HCT116 (cell line): Measurements from ENCODE around the gene TYR. TPM values are rescaled to one million over a fixed set of nuclear protein-coding genes. Genes with fewer than 3 reads are reported as not detected.

Source experiments
- ATAC-seq: fragments of 200-7000 bp; cut with Tn5 transposase; 2 replicates; pipeline ENCODE4 v1.9.1; 2020; ENCODE audit warnings: mild to moderate bottlenecking, moderate library complexity
- BruUV-seq: library from RNA; stranded (reverse); fragments of 400-500 nt; replicated peaks from 2 replicates; lab custom pipeline; 2021; lab: Mats Ljungman, UMichigan
- CTCF ChIA-PET: fragments of 300-600 bp; sonication (Branson Sonifier 250); formaldehyde crosslinking; loops from one replicate; lab custom pipeline; 2021; ENCODE audit warnings: antibody characterized with exemption; lab: Charles Lee
- POLR2A ChIA-PET: fragments of 300-600, 350-600 bp; sonication (Branson Sonifier 250); formaldehyde crosslinking; loops from one replicate; lab custom pipeline; 2021; ENCODE audit warnings: antibody characterized with exemption; lab: Charles Lee
- RAD21 ChIA-PET, 2 experiments: fragments of 300-600 bp; sonication (Branson Sonifier 250); formaldehyde crosslinking; loops; one replicate each; lab custom pipeline; 2023; ENCODE audit warnings: low total read pairs in 2 of 2; ENCODE audit not compliant: uncharacterized antibody in 2 of 2, unreplicated experiment in 2 of 2, low non-redundant PET in 1 of 2; lab: Charles Lee
- DNase-seq: peaks from one replicate; pipeline ENCODE4 v3.0.0-alpha.2; 2010; ENCODE audit warnings: low read depth, low spot score
- H2AFZ ChIP-seq: fragments of 200-600 bp; shearing (Covaris generic), sonication (generic); 2 replicates; pipeline ENCODE4 v1.6.1; 2017; ENCODE audit warnings: low read depth, mixed run types, mixed read lengths, antibody characterized with exemption, low read length; ENCODE audit not compliant: poor library complexity, severe bottlenecking
- H3K27ac ChIP-seq: 2 replicates; pipeline ENCODE4 v1.5.1; 2012; ENCODE audit warnings: low read depth, low read length
- H3K27me3 ChIP-seq: fragments of 200-600 bp; sonication (generic); 2 replicates; pipeline ENCODE4 v1.6.1; 2016; ENCODE audit warnings: mixed run types, low read length, mixed read lengths; ENCODE audit not compliant: insufficient read depth
- H3K36me3 ChIP-seq, 2 experiments: fragments of 200-500 bp in 1 of 2; fragments of 200-600 bp in 1 of 2; sonication (Bioruptor generic) in 1 of 2; sonication (generic) in 1 of 2; 2 replicates each; pipeline versions ENCODE4 v1.5.1 to v1.6.1; 2014 to 2016; ENCODE audit warnings: low read length in 2 of 2, inconsistent platforms in 1 of 2, mixed read lengths in 1 of 2, mixed run types in 1 of 2; ENCODE audit not compliant: insufficient read depth in 2 of 2, control insufficient read depth in 1 of 2
- H3K4me1 ChIP-seq, 2 experiments: fragments of 200-600 bp in 1 of 2; sonication (generic) in 1 of 2; 2 replicates each; pipeline versions ENCODE4 v1.5.1 to v1.6.1; 2012 to 2017; ENCODE audit warnings: low read length in 2 of 2, inconsistent platforms in 1 of 2, mild to moderate bottlenecking in 1 of 2, mixed read lengths in 1 of 2, mixed run types in 1 of 2, moderate library complexity in 1 of 2; ENCODE audit not compliant: insufficient read depth in 2 of 2, control insufficient read depth in 1 of 2
- H3K4me2 ChIP-seq: fragments of 200-600 bp; sonication (generic); 2 replicates; pipeline ENCODE4 v1.6.1; 2017; ENCODE audit warnings: mixed run types, low read length, mixed read lengths
- H3K4me3 ChIP-seq, 2 experiments: fragments of 200-600 bp in 1 of 2; sonication (generic) in 1 of 2; replicated peaks in 1 of 2; 2 replicates each; pipeline ENCODE4 v1.5.1; 2011 to 2016; ENCODE audit warnings: low read length in 2 of 2, control low read depth in 1 of 2, low read depth in 1 of 2, mild to moderate bottlenecking in 1 of 2, mixed read lengths in 1 of 2, mixed run types in 1 of 2
- H3K79me2 ChIP-seq: fragments of 200-600 bp; sonication (generic); 2 replicates; pipeline ENCODE4 v1.6.1; 2017; ENCODE audit warnings: mild to moderate bottlenecking, mixed run types, low read length, moderate library complexity, mixed read lengths; ENCODE audit not compliant: insufficient read depth
- H3K9ac ChIP-seq: fragments of 200-600 bp; sonication (generic); 2 replicates; pipeline ENCODE4 v1.6.1; 2016; ENCODE audit warnings: low read length, mixed read lengths
- H3K9me2 ChIP-seq: fragments of 200-600 bp; sonication (generic), shearing (Covaris generic); 2 replicates; pipeline ENCODE4 v1.6.1; 2017; ENCODE audit warnings: mixed run types, mild to moderate bottlenecking, moderate library complexity; ENCODE audit not compliant: insufficient read depth
- H3K9me3 ChIP-seq, 2 experiments: fragments of 200-500 bp in 1 of 2; fragments of 200-600 bp in 1 of 2; sonication (Bioruptor generic) in 1 of 2; sonication (generic) in 1 of 2; 2 replicates each; pipeline ENCODE4 v1.6.1; 2014 to 2017; ENCODE audit warnings: low read length in 2 of 2, mixed read lengths in 2 of 2, inconsistent platforms in 1 of 2, low read depth in 1 of 2, mild to moderate bottlenecking in 1 of 2, mixed run types in 1 of 2, moderate library complexity in 1 of 2; ENCODE audit not compliant: control insufficient read depth in 1 of 2, insufficient read depth in 1 of 2
- H4K20me1 ChIP-seq: fragments of 200-600 bp; sonication (generic), shearing (Covaris generic); 2 replicates; pipeline ENCODE4 v1.6.1; 2017; ENCODE audit warnings: mixed run types, mild to moderate bottlenecking, moderate library complexity; ENCODE audit not compliant: insufficient read depth
- CBX3 ChIP-seq: IDR thresholded peaks from 2 replicates; pipeline ENCODE4 v1.6.1; 2012; ENCODE audit warnings: low read depth
- CEBPB ChIP-seq: IDR thresholded peaks from 2 replicates; pipeline ENCODE4 v1.6.1; 2012; ENCODE audit warnings: low read depth
- EZH2 ChIP-seq: fragments of 200-600 bp; sonication (generic); IDR thresholded peaks from 2 replicates; pipeline ENCODE4 v1.6.1; 2017; ENCODE audit warnings: antibody characterized with exemption, mixed run types
- JUND ChIP-seq: IDR thresholded peaks from 2 replicates; pipeline ENCODE4 v1.6.1; 2012
- POLR2A ChIP-seq: IDR thresholded peaks from 2 replicates; pipeline ENCODE4 v1.7.0; 2011; ENCODE audit warnings: borderline replicate concordance; ENCODE audit not compliant: insufficient read depth, insufficient read length; ENCODE audit errors: extremely low read depth
- SIN3A ChIP-seq: IDR thresholded peaks from 2 replicates; pipeline ENCODE4 v1.6.1; 2012; ENCODE audit warnings: low read depth
- SP1 ChIP-seq: IDR thresholded peaks from 2 replicates; pipeline ENCODE4 v1.6.1; 2012; ENCODE audit warnings: low read depth
- SRF ChIP-seq: IDR thresholded peaks from 2 replicates; pipeline ENCODE4 v1.6.1; 2012; ENCODE audit warnings: low read depth
- TCF7L2 ChIP-seq: IDR thresholded peaks from 2 replicates; pipeline ENCODE4 v1.7.0; 2011; ENCODE audit warnings: borderline replicate concordance, inconsistent platforms; ENCODE audit not compliant: insufficient read depth, insufficient read length; ENCODE audit errors: extremely low read depth
- ZFX ChIP-seq: fragments of 450-650 bp; IDR thresholded peaks from 2 replicates; pipeline ENCODE4 v1.6.1; 2017
- ZNF274 ChIP-seq: fragments of 200-500 bp; sonication (Bioruptor generic); IDR thresholded peaks from 2 replicates; pipeline ENCODE4 v1.6.1; 2014; ENCODE audit warnings: mild to moderate bottlenecking, low read depth, low read length, inconsistent platforms
- intact Hi-C: fragments of 100-400 bp; cut with micrococcal nuclease; formaldehyde crosslinking; loops from 2 replicates; pipeline ENCODE4 v1.10.0; 2022
- total RNA-seq: library from RNA; stranded (reverse); gene quantifications from one replicate; pipeline ENCODE4 v1.2.1, GENCODE V29; 2021; ENCODE audit not compliant: unreplicated experiment
- TF ChIP-seq, protein P1 (sequence below): IDR thresholded peaks from 2 replicates; pipeline ENCODE4 v1.6.1; 2012; ENCODE audit warnings: low read depth
- TF ChIP-seq, protein P2 (sequence below): IDR thresholded peaks from 2 replicates; pipeline ENCODE4 v1.6.1; 2012
- TF ChIP-seq, protein P3 (sequence below): IDR thresholded peaks from 2 replicates; pipeline ENCODE4 v1.6.1; 2012
- TF ChIP-seq, protein P4 (sequence below): IDR thresholded peaks from 2 replicates; pipeline ENCODE4 v1.6.1; 2011; ENCODE audit warnings: mild to moderate bottlenecking, low read length, moderate library complexity; ENCODE audit not compliant: insufficient replicate concordance; ENCODE audit errors: extremely low read depth

Gene TYR
- total RNA-seq, 1 experiment from 2014 or later, result not detected

DNA sequence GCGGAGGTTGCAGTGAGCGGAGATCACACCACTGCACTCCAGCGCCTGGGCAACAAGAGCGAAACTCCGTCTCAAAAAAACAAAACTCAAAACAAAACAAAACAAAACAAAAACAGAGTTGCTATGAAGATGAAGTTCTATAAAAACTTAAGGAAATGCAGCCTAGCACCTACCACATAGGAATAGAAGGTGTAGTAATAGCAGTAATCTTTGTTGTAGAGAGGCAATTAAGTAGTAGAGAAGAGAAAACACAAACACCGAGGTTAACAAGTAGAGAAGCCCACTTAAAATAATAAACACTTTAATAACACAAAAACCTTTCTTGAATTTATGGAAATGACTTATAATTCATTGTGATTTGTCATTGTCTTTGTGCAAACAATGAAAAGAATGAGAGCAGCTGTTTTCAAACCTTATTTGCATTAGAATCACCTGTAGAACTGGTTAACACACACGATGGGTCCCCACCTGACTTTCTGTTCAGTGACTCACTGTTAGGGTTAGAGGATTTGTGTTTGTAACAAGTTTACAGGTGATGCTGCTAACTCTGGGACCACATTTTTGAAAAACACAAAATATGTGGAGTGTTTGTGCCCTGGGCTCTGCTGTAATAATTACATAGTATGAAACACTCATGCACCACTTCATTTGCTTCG, 43.1 kb downstream of the TYR start:
- intact Hi-C loops, result no loop called here
- Histone ChIP-seq H2AFZ (no peak overlapping the region), H3K27me3 (no peaks in the 10 kb centered on the region), H3K4me1 (no peaks in the 10 kb centered on the region), H3K9me2 (no peaks in the 10 kb centered on the region), H3K79me2 (no peaks in the 10 kb centered on the region), H4K20me1 (no peaks in the 10 kb centered on the region), H3K9ac (no peak overlapping the region), H3K27ac (no peak overlapping the region), H3K4me3 (no peak overlapping the region), H3K9me3 (no peaks in the 10 kb centered on the region), H3K4me2 (no peak overlapping the region), H3K36me3 (no peaks in the 10 kb centered on the region)
- RAD21 ChIA-PET, result no interaction called here
- CTCF ChIA-PET, result no interaction called here
- no TSS peak for BruUV-seq
- DNase-seq, result no peak
- ATAC-seq, result no peak
- TF ChIP-seq EZH2, result no peak
- TF ChIP-seq ZNF274, result no peak
- TF ChIP-seq, protein P1, sequence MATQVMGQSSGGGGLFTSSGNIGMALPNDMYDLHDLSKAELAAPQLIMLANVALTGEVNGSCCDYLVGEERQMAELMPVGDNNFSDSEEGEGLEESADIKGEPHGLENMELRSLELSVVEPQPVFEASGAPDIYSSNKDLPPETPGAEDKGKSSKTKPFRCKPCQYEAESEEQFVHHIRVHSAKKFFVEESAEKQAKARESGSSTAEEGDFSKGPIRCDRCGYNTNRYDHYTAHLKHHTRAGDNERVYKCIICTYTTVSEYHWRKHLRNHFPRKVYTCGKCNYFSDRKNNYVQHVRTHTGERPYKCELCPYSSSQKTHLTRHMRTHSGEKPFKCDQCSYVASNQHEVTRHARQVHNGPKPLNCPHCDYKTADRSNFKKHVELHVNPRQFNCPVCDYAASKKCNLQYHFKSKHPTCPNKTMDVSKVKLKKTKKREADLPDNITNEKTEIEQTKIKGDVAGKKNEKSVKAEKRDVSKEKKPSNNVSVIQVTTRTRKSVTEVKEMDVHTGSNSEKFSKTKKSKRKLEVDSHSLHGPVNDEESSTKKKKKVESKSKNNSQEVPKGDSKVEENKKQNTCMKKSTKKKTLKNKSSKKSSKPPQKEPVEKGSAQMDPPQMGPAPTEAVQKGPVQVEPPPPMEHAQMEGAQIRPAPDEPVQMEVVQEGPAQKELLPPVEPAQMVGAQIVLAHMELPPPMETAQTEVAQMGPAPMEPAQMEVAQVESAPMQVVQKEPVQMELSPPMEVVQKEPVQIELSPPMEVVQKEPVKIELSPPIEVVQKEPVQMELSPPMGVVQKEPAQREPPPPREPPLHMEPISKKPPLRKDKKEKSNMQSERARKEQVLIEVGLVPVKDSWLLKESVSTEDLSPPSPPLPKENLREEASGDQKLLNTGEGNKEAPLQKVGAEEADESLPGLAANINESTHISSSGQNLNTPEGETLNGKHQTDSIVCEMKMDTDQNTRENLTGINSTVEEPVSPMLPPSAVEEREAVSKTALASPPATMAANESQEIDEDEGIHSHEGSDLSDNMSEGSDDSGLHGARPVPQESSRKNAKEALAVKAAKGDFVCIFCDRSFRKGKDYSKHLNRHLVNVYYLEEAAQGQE, result no peak
- no peak for TF ChIP-seq ZFX
- no peak for TF ChIP-seq POLR2A
- TF ChIP-seq SIN3A, result no peak
- TF ChIP-seq CEBPB, result no peak
- TF ChIP-seq SP1, result no peak
- TF ChIP-seq CBX3, result no peak
- no peak for TF ChIP-seq SRF
- no peak for TF ChIP-seq JUND
- TF ChIP-seq, protein P2, sequence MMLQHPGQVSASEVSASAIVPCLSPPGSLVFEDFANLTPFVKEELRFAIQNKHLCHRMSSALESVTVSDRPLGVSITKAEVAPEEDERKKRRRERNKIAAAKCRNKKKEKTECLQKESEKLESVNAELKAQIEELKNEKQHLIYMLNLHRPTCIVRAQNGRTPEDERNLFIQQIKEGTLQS, result no peak
- no peak for TF ChIP-seq TCF7L2
- TF ChIP-seq, protein P3, sequence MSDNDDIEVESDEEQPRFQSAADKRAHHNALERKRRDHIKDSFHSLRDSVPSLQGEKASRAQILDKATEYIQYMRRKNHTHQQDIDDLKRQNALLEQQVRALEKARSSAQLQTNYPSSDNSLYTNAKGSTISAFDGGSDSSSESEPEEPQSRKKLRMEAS, result no peak
- TF ChIP-seq, protein P4, sequence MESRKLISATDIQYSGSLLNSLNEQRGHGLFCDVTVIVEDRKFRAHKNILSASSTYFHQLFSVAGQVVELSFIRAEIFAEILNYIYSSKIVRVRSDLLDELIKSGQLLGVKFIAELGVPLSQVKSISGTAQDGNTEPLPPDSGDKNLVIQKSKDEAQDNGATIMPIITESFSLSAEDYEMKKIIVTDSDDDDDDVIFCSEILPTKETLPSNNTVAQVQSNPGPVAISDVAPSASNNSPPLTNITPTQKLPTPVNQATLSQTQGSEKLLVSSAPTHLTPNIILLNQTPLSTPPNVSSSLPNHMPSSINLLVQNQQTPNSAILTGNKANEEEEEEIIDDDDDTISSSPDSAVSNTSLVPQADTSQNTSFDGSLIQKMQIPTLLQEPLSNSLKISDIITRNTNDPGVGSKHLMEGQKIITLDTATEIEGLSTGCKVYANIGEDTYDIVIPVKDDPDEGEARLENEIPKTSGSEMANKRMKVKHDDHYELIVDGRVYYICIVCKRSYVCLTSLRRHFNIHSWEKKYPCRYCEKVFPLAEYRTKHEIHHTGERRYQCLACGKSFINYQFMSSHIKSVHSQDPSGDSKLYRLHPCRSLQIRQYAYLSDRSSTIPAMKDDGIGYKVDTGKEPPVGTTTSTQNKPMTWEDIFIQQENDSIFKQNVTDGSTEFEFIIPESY, result no peak
- POLR2A ChIA-PET, result no interaction called here
